ENCODE results near the gene PIEZO1.
"Not testable (repeated sequence)": the region's sequence is repeated elsewhere in the genome, so short reads cannot be mapped to it uniquely, and the experiment has no call there.

PIEZO1 gene

DNA sequence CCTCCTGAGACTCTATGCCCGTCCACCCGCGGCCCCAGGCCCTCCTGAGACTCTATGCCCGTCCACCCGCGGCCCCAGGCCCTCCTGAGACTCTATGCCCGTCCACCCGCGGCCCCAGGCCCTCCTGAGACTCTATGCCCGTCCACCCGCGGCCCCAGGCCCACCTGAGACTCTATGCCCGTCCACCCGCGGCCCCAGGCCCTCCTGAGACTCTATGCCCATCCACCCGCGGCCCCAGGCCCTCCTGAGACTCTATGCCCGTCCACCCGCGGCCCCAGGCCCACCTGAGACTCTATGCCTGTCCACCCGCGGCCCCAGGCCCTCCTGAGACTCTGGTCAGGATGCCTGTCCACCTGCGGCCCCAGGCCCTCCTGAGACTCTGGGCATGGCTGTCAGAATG lies 13.2 kb downstream of the PIEZO1 start:
- Mint-ChIP-seq H3K4me1 (peaks cover 28% of the 10 kb centered on the region), H3K27ac (ENCODE audit: low read depth) (peak overlapping the region; percentile 79)
- not testable (repeated sequence) for ATAC-seq (replicated peaks; ENCODE audit: extremely low read depth, poor library complexity, severe bottlenecking); H3K36me3 Mint-ChIP-seq (ENCODE audit: insufficient read depth); H3K27me3 Mint-ChIP-seq; H3K9me3 Mint-ChIP-seq; DNase-seq (ENCODE audit: low spot score in 2 of 2); H3K4me3 Mint-ChIP-seq

DNA sequence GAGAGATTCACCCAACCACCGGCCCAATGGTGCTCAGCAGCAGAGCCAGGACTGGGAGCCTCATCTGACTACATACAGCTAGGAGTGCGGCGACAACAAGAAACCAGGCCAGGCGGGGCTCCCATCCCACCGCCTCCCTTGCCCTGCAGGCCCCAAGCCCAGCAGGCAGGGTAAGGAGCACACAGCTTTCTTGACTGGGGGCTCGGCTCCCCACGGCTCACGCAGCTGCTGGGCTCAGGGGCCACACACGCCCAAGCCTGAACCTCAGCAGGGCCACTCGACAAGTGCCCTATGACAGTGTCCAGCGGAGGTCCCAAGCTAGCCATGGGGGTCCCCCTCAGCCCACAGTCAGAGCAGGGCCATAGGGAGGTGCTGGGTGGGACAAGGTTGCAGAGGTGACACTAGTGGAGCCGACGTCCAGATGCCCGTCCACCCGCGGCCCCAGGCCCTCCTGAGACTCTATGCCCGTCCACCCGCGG lies 13.7 kb downstream of the PIEZO1 start:
- DNase-seq (ENCODE audit: low spot score in 2 of 2) (no peak), ATAC-seq (replicated peaks; ENCODE audit: extremely low read depth, poor library complexity, severe bottlenecking) (no peak)
- H3K4me1 Mint-ChIP-seq: peaks cover 28% of the 10 kb centered on the region
- H3K27ac Mint-ChIP-seq (ENCODE audit: low read depth): no peak overlapping the region
- no peak overlapping the region for H3K4me3 Mint-ChIP-seq
- H3K36me3 Mint-ChIP-seq (ENCODE audit: insufficient read depth): peaks cover 3% of the 10 kb centered on the region
- H3K27me3 Mint-ChIP-seq: no peaks in the 10 kb centered on the region
- no peaks in the 10 kb centered on the region for H3K9me3 Mint-ChIP-seq

DNA sequence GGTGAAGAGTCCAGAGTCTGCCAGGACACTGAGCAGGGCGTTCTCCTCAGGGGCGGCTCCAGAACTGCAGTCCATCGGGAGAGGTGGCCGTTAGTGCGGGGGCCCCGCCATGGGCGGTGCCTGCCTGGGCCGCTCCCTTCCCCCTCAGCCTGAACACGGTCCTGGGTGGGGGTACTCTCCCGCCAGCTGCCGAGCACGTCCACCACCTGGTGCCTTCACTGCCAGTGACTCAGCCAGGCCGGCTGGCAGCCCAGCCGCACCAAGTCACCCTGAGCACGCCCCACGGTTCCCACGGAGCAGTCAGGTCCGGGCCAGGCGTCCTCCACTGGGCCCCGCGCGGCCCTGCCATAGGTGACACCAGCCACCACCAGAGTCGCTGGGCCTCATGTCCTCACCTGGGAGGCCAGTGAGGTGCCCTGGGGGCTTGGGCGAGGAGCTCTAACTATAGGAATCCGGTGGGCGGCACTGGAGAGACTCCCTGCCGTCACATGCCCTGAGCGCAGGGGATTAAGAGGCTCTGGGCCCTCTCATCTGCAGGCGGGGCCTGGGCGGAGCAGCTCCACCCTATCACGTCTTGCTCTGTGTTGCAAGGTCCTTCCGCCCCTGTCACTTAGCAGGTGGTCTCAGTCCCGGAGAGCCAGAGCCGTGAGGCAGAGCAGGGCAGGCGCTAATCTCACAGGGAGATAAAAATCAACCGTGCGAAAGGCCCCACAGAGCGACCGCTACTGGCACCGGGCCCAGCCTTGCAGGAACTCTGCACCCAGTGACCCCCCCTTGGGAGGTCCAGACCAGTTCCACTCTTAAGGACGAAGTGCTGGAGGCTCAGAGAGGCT lies 14.3 kb downstream of the PIEZO1 start:
- Mint-ChIP-seq H3K36me3 (ENCODE audit: insufficient read depth) (peaks cover 8% of the 10 kb centered on the region), H3K27me3 (no peaks in the 10 kb centered on the region), H3K4me1 (peaks cover 33% of the 10 kb centered on the region), H3K9me3 (no peaks in the 10 kb centered on the region), H3K4me3 (no peak overlapping the region), H3K27ac (ENCODE audit: low read depth) (no peak overlapping the region)
- ATAC-seq (replicated peaks; ENCODE audit: extremely low read depth, poor library complexity, severe bottlenecking) (peak; percentile 56), DNase-seq (ENCODE audit: low spot score in 2 of 2) (no peak)

DNA sequence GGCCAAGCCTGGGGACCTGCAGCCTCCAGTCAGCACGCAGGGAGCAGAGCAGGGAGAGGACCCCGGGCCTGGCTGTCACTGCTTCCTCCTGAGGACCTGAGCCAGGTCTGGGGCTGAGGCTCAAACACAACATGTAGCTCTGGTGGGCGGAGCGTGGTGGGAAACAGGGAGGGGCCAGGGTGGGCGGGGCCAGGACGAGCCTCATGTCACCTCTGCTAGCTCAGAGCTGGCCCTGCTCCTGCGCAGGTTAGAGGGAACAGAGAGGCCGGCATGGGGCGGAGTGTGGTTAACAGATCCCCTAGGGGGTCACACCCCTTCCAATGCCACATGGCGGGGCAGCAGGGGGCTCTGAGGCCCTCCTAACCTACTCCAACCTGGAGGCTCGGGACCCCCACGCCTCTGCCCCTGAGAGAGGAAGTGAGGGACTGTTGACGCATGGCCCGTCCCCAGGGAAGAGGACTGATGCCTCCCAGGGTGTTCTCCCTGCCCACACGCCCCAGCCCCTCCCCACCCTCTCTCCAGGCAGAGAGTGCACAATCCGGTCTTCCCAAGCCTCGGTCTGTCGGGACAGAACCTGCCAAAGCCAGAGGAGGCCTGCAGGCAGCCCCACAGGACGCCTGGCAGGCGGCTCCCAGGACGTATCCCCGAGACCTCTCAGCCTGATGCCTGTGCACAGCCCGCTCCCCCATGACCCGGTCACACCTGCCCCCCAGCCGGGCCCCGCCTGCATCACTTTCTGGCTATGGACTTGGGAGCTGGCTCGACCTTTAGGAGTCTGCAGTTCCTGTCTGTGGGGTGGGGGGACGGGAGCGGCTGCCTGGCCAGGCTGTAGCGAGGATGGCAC lies 15.2 kb downstream of the PIEZO1 start:
- Mint-ChIP-seq H3K9me3 (no peaks in the 10 kb centered on the region), H3K36me3 (ENCODE audit: insufficient read depth) (peaks cover 7% of the 10 kb centered on the region), H3K4me3 (peak overlapping the region; percentile 36), H3K4me1 (peaks cover 33% of the 10 kb centered on the region), H3K27ac (ENCODE audit: low read depth) (no peak overlapping the region), H3K27me3 (no peaks in the 10 kb centered on the region)
- ATAC-seq (replicated peaks; ENCODE audit: extremely low read depth, poor library complexity, severe bottlenecking) (no peak), DNase-seq (ENCODE audit: low spot score in 2 of 2) (no peak)

DNA sequence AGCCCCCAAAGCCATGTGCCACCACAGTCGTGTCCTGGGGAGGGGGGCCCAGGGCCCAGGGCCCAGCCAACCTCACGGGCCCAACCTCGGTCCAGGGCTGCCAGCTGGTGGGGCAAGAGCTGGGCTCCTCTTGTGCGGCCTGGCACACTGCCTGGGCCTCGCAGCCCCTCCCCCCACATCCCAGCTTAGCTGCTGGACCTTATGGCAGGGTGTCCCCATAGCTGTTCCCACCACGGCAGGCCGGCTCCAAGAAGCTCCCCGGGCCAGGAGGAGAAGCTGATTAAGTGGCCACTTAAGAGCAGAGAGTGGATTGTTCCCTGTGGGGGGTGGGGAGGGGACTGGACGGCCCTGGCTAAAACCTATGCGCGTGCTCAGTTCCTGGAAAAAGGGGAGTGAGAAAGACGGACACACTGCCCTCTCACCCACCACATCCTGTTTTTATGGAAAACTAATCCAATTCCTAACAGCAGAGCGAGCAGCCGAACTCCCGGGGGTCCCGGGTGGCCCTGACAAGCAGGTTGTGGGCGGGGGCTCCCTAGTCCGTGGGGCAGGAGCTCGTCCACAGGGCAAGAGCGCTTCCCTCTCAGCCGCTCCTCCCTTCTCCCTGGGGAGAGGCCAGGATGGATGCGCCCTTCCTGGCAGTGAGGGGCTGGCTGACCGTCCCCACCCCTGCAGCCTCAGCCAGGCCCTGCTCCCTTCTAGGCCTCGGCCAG lies 16.8 kb downstream of the PIEZO1 start:
- Mint-ChIP-seq H3K27ac (ENCODE audit: low read depth) (no peak overlapping the region), H3K36me3 (ENCODE audit: insufficient read depth) (peaks cover 13% of the 10 kb centered on the region), H3K27me3 (no peaks in the 10 kb centered on the region), H3K4me1 (peaks cover 40% of the 10 kb centered on the region), H3K4me3 (no peak overlapping the region), H3K9me3 (no peaks in the 10 kb centered on the region)
- no peak for ATAC-seq (replicated peaks; ENCODE audit: extremely low read depth, poor library complexity, severe bottlenecking)
- no peak for DNase-seq (ENCODE audit: low spot score in 2 of 2)

DNA sequence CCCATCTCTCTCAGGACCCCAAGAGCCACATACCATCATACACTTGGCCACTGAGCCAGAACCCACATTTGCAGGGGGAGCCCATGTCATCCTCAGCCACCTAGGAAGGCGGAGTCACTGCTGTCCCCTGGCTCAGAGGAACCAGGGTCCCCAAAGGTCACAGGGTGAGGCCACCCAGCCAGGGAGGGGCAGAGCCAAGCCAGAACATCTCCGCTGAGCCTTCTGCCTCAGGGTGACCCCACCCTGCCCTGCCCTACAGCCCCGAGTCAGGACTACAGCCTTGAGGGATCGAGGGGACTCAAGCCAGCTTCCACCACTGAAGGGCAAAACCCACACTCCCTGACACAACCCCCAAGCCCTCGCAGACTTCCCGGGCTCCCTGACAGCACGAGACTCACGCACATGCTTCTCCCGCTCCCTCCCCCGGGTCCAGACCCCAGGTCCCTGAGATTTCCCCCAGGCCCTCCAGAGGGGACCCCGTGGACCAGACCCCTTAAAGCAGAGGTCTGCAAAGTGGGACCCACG lies 17.4 kb downstream of the PIEZO1 start:
- Mint-ChIP-seq H3K36me3 (ENCODE audit: insufficient read depth) (peaks cover 13% of the 10 kb centered on the region), H3K9me3 (no peaks in the 10 kb centered on the region), H3K27me3 (no peaks in the 10 kb centered on the region), H3K4me3 (no peak overlapping the region), H3K27ac (ENCODE audit: low read depth) (peak overlapping the region; percentile 74), H3K4me1 (peaks cover 39% of the 10 kb centered on the region)
- DNase-seq (ENCODE audit: low spot score in 2 of 2) (no peak), ATAC-seq (replicated peaks; ENCODE audit: extremely low read depth, poor library complexity, severe bottlenecking) (no peak)

DNA sequence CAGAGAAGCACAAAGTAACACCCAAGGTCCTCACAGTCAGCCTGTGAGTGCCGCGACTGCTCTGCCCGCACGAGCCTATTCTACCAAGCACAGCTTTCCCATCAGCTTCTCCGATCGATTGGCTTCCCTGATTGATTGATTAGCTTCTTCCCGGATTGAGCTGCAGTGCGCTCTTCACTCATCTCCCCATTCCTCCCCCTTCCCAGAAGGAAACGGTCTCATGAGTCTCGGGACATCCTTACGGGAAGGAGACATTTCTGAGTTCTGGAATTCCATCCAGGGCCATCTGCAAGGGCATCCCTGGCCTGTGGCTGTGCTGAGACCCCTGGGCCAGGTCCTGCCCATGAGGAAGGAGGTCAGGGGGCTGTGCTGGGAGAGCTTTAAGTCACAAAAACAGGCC lies 18.0 kb downstream of the PIEZO1 start:
- Mint-ChIP-seq H3K4me3 (no peak overlapping the region), H3K36me3 (ENCODE audit: insufficient read depth) (peaks cover 13% of the 10 kb centered on the region), H3K27ac (ENCODE audit: low read depth) (peak overlapping the region; percentile 74), H3K27me3 (no peaks in the 10 kb centered on the region), H3K9me3 (no peaks in the 10 kb centered on the region), H3K4me1 (peaks cover 39% of the 10 kb centered on the region)
- ATAC-seq (replicated peaks; ENCODE audit: extremely low read depth, poor library complexity, severe bottlenecking) (no peak), DNase-seq (ENCODE audit: low spot score in 2 of 2) (no peak)

DNA sequence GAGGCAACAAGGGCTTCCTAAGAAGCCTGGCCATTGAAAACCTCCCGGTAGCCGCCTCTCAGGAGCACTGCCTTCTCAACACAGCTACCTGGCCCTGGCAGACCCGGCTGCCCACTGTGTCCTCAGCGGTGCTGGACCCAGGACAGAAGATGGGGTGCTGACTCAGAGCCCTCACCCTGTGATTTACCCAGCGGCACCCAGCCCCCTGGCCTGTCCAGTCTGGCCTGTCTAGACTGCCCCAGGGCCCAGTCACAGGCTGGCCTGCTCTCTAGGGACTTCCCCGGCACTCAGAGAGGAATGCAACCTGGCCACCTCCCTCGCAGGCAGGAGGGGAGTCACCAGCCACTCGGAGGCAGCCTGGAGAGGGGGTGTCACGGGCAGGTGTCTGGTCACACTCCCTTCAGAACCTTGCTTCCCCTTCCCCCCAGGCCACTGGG lies 20.1 kb downstream of the PIEZO1 start:
- Mint-ChIP-seq H3K27me3 (no peaks in the 10 kb centered on the region), H3K36me3 (ENCODE audit: insufficient read depth) (peaks cover 13% of the 10 kb centered on the region), H3K9me3 (no peaks in the 10 kb centered on the region), H3K27ac (ENCODE audit: low read depth) (no peak overlapping the region), H3K4me1 (peaks cover 37% of the 10 kb centered on the region), H3K4me3 (no peak overlapping the region)
- ATAC-seq (replicated peaks; ENCODE audit: extremely low read depth, poor library complexity, severe bottlenecking): no peak
- DNase-seq (ENCODE audit: low spot score in 2 of 2): no peak

DNA sequence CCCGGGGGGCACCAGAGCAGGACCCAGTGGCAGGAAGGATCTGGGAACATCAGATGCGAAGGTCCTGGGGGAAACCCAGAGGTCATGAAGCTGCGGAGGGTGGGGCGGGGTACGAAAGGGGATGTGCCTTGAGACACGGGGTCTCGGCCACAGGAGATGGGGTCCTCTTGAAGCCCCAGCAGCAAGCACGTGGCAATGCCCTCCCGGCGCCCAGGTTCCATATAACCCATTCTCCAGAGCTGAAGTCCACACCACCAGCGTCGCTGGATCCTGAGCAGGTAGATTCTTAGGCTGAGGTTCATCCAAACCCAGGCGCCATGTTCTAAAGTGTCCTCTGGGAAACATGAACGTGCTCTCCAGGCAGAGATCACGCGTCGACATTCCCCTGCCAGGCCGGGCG lies 20.9 kb downstream of the PIEZO1 start:
- Mint-ChIP-seq H3K4me3 (no peak overlapping the region), H3K27me3 (no peaks in the 10 kb centered on the region), H3K36me3 (ENCODE audit: insufficient read depth) (peaks cover 13% of the 10 kb centered on the region), H3K27ac (ENCODE audit: low read depth) (no peak overlapping the region), H3K9me3 (no peaks in the 10 kb centered on the region), H3K4me1 (peaks cover 39% of the 10 kb centered on the region)
- ATAC-seq (replicated peaks; ENCODE audit: extremely low read depth, poor library complexity, severe bottlenecking): no peak
- DNase-seq (ENCODE audit: low spot score in 2 of 2): no peak

DNA sequence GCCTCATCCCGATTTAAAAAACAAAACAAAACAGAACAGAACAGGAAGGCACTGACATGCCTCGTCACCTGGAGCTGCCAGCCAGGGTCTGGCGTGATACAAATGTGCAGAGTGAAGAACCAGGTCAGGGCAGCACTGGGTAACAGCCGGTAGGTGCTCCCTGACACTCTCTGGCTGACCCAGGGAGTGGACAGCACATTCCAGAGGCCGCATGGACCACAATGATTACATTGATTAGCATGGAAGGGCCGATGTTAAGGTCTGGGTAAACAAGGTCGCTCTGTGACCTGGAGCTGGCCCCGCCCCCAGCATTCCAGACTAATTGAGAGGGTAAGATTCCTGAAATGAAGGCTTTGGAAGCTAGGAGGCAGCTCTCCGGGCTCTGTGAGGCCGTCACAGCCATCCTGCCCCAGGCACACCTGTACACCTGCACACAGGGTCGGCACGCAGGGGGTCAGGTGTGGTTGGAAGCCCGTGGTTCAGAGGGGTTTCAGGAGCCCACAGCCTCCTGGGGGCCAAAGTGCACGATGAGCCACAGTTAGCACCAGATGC lies 21.4 kb downstream of the PIEZO1 start:
- H3K27me3 Mint-ChIP-seq: no peaks in the 10 kb centered on the region
- DNase-seq (ENCODE audit: low spot score in 2 of 2): no peak
- no peaks in the 10 kb centered on the region for H3K9me3 Mint-ChIP-seq
- no peak for ATAC-seq (replicated peaks; ENCODE audit: extremely low read depth, poor library complexity, severe bottlenecking)
- no peak overlapping the region for H3K4me3 Mint-ChIP-seq
- peaks cover 44% of the 10 kb centered on the region for H3K4me1 Mint-ChIP-seq
- no peak overlapping the region for H3K27ac Mint-ChIP-seq (ENCODE audit: low read depth)
- H3K36me3 Mint-ChIP-seq (ENCODE audit: insufficient read depth): peaks cover 13% of the 10 kb centered on the region

DNA sequence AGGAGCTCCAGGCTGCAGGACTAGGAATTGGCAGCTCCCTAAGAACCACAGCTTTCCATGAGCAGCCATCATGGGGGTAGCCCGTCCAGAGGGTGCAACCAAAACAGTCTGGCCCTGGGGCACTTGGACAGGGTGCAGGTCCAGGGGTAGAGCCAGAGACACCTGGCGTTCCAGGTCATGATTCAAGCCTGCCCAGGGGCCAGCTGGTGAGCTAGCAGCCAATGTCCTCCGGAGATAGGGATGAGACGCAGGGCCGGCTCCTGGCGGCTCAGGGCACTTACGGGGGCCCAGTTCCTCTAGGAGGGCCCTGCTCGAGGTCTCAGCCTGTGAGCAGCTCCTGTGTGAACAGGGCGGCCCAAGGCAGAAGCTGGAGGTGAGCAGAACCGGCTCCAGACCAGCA lies 22.1 kb downstream of the PIEZO1 start:
- Mint-ChIP-seq H3K27me3 (no peaks in the 10 kb centered on the region), H3K36me3 (ENCODE audit: insufficient read depth) (peaks cover 13% of the 10 kb centered on the region), H3K4me1 (peaks cover 49% of the 10 kb centered on the region), H3K9me3 (no peaks in the 10 kb centered on the region), H3K4me3 (no peak overlapping the region), H3K27ac (ENCODE audit: low read depth) (no peak overlapping the region)
- ATAC-seq (replicated peaks; ENCODE audit: extremely low read depth, poor library complexity, severe bottlenecking) (no peak), DNase-seq (ENCODE audit: low spot score in 2 of 2) (no peak)

DNA sequence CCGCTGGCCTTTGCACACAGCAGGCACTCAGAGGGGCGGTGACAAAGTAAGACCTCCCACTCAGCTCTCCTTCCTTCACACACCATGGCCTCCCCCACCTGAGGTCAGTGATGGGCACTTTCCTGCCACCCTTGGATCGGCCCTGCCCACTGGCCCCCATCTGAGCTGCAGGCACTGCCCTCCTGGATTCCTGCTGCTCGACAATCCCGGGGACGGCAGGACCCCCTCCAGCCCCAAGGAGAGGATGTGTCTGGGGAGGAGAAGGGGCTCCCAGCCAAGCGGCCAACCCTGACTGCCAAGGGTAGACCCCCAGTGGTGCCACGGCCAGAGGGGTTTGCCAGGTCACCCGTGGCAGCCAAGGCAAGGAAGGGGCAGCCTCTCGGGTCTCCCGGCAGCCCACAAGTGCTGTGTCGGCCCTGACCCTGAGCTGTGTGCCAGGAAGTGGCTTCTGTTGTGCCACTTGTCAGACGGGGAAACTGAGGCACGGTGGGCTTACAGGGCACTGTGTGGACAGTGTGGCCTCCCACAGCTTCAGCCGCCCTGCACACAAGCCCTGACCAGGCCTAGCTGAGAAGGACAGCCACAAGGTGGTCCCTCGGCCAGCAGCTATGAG lies 22.7 kb downstream of the PIEZO1 start:
- no peak for DNase-seq (ENCODE audit: low spot score in 2 of 2)
- Mint-ChIP-seq H3K4me1 (peaks cover 45% of the 10 kb centered on the region), H3K36me3 (ENCODE audit: insufficient read depth) (peaks cover 13% of the 10 kb centered on the region), H3K27me3 (no peaks in the 10 kb centered on the region), H3K27ac (ENCODE audit: low read depth) (no peak overlapping the region), H3K4me3 (no peak overlapping the region), H3K9me3 (no peaks in the 10 kb centered on the region)
- no peak for ATAC-seq (replicated peaks; ENCODE audit: extremely low read depth, poor library complexity, severe bottlenecking)

All from central memory CD8-positive, alpha-beta T cell (primary cell).